Midbrain (tissue), 1 donor: ENCODE measurements around the gene COL4A2.

Experiments used
- DNase-seq: peaks from one replicate; lab custom pipeline; 2025; lab: John Stamatoyannopoulos, UW

The COL4A2 gene

GRCh38 chr13:110339975-110340550 lies 33.0 kb downstream of the COL4A2 start:
- no peak for DNase-seq

DNA sequence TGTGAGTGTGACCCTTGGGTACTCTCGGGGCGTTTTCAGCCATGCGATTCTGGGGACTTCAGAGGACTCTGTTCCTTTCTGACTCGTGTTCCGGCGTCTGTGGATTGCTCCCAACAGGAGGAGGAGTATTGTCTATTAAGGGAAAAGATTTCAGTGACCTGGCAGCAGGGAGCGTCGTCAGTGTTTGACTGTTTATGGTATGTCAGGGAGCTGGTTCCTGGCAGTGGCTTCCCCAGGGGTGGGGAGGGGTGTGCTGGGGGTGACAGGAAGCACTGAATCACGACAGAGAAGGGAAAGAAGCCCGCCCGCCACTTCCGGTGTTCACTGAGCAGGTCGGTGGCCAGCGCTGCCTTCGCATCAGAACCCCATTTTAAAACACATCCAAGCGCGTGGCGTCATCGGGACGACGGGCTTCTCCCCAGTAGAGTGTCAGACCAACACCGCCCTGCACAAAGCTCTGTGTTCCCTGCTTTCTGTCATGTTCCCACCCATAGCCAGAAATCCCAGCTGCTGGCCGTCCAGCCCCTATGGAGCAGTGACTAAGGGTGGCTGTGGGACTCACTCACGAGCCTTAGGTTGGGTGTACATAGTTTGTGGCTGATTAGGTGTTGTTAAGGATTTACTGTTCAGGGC lies 33.8 kb downstream of the COL4A2 start:
- no peak for DNase-seq

GRCh38 chr13:110341445-110342244 lies 34.6 kb downstream of the COL4A2 start:
- peak; percentile 11 for DNase-seq

DNA sequence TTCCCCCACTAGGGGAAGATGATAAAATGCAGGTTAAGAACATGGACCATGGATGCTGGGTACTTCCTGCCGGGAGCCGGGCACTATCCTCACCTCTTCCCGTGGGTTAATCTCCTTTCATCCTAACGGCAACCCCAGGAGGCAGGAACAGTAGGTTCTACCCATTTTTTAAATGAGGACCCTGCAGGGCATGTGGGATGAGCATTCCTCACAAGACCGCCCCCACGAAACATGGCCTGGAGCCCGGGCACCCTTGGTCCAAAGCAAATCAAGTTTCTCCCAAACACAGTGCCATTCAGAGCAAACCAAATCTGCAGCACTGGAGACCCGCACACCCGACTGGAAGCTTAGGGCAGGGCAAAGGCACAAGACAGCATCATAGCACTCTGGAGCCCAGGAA lies 35.4 kb downstream of the COL4A2 start:
- DNase-seq = no peak

- no peak for DNase-seq
Measured at GRCh38 chr13:110343241-110343865, 36.3 kb downstream of the COL4A2 start.

DNA sequence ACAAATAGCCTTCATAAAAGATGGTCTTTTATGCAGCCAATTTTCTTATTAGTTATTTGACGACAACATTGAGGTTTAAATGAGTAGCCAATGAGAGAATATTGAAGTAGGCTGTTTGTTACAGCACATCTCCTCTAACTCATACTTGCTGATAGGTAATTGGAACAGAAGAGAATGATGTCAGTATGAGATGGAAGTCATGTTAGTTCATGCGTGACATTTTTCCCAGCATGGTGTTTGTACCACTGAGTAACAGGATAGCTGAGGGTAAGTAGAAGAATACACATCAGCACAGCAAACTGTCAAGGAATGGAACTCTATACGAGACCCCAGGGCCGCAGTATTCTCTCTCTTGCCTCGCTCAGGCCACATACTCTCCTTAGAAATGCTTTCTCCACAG lies 37.2 kb downstream of the COL4A2 start:
- no peak for DNase-seq

GRCh38 chr13:110345266-110345665 lies 38.2 kb downstream of the COL4A2 start:
- DNase-seq = no peak

DNA sequence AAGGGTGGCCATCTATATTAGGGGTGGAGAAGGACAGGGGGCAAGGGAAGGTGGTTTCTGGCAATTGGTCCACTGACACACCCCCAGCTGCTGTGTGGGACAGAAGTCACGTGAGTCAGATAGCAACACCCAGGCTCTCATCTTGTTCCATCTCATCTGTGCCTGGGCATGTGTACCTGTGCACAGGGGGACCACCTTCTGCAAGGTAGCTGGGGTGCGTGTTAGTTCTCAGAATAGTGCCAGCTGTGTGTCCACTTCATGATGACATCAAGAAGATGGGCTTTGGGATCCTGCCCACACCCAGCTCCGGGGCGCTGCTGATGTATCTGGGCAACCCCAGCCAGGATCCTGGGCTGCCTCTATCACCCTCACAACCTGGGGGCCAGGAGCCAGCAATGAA lies 38.6 kb downstream of the COL4A2 start:
- no peak for DNase-seq

GRCh38 chr13:110346661-110347067 lies 39.6 kb downstream of the COL4A2 start:
- no peak for DNase-seq

DNA sequence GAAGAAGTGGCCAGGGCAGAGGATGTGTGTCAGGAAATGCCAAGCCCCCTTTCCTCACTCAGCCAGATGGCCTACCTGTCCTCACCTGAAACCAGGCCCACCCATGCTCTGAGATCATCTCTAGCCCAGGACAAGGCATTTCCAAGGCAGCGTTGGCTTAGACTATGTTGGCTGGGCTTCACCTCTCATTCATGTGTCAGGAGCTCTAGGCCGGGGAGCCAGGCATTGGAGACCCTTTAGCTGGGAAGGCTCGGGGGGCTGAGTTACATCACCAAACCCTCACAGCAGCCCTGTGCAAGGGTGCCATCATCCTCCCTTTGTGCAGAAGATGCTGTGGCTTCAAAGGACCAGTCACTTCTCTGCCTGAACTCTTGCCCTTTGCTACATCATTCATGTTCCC lies 40.0 kb downstream of the COL4A2 start:
- DNase-seq = no peak

DNA sequence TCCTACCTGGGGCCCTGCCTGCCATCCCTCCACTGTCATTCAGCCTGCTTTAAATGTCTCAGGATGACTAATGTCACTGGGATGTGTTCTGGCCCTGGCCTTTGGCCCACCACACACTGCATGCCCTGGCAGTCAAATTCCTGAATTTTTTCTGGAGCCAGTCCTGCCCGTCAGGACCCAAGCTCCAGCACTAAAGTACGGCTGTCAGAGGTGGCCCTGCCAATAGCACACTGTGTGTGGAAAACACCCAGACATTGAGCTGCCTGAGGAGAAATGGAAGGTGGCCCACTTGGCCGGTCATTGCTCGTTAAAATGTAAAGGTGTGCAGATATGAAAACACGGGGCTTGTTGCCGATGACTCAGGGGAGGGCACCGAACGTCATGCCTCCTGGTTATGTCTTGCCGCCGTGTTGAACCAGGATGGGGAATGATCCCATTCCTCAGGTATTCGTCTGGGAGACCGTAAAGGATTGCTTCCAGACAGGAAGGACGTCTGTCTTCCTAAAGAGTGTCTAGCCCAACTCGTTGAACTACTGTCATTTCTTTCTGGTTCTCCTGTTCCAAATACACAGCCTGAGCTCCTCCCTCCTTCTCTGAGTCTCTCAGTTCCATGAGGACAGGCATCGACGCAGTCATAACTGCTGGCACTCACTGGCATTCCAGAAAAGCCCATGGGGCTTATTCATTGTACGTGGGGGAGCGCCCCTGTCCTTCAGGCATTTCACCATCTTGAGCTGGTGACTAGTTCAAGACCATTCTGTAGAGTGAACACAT lies 40.6 kb downstream of the COL4A2 start:
- no peak for DNase-seq

DNA sequence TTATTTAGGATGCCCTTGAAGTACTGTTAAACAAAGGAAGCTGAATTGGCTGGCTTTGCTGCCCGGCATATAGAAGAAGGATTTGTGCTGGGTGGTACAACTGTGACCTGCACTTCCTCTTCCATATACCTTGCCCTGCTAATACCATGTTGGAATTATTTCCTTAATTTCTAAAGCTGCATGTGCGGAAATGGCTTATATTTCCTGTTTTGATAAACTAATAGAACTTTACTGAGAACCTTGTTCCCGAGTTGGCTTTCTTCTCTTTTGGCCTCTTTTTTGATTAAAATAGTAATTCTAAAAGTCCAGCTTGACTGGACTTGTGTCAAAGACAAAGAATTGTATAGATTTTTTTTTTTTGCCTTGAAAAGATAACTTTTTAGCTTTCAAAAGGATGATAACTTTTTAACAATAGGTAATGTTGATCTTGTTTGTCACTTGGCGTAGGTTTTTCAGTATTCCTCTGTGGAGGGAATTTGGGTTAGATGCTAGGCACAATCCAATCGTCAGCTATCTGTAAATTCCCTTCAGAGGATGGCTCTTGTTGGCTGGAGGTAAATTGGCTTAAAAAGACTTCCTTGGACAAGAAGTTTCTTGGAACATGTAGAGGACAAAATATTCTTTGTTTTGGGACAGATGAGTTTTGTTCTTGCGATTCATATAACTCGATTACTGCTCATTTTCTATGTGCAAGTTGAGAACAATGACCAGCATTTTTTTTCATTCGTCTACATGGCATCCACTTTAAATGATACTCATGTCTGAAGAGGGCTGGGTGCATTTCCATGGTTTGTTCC lies 41.4 kb downstream of the COL4A2 start:
- no peak for DNase-seq

- DNase-seq = no peak
Measured at GRCh38 chr13:110349239-110349638, 42.2 kb downstream of the COL4A2 start.

DNA sequence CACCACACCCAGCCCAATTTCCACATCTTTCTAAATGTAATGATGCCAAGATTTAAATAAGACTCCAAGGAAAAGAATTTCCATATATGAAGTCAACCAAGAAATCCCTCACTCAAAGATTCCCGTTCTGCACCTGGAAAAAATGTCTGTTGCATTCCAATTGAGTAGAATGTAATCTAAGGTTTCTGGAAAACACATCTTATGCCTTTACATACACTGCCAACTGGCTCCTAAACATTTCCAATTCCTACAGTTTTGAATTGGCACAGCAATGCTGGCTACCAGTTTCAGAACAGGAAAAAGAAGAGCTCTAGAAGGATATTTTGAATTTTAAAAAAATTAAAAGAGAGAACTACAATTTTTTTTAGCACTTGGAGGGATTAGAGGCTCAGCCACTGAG lies 43.0 kb downstream of the COL4A2 start:
- DNase-seq = no peak

DNA sequence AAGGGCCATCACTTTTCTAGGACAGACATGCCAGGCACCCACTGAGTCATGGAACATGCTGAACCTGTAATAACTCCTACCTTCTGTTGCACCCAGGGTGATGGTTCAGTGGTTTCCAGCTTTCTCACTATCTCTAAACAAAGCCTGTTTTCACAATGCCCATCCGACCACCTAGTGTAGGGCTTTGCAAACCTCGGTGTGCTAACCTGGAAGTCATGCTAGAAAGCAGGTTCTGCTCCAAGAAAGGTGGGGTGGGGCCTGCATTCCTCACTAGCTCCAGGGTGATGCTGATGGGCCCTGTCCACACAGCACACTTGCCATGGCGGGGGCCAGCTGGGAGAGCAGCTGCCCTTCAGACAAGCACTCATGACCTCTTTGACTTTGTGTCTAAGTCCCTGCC lies 43.4 kb downstream of the COL4A2 start:
- DNase-seq = no peak

DNA sequence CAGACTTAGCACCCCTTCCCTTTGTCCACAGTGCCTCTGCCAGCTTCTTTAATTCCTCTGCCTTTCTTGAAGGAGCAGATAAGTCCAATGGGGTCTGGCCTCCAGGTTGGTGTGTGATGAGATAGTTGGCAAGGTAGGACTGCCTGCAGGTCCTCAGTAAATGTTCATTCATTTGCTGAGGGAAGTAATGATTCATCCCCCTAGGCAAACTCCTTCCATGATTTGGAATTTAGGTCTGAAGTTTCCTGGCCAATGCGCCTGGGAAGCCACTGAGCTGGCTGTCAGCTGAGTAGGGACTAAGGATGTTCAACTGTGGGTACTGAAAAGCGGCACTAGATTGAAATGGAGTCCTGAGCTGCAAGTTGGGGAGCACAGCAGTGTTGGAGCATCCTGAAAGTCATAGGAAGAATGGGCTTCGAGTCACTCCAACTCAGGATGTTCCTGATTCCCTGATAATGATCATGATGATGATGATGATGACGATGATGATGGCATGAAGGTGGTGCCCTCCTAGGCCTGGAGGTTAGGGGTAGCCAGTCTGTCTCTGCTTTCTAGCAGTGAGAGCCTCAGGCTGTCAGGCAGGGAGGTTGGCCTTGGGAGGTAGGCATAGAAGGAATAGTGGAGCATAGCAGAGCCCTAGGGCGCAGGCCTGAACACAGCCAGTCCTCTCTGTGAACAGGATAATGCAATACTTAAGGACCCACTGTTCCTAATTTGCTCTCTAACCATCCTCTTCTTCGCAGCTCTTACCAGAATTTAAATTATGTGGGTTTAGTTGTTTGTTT lies 44.7 kb downstream of the COL4A2 start:
- DNase-seq = no peak

DNA sequence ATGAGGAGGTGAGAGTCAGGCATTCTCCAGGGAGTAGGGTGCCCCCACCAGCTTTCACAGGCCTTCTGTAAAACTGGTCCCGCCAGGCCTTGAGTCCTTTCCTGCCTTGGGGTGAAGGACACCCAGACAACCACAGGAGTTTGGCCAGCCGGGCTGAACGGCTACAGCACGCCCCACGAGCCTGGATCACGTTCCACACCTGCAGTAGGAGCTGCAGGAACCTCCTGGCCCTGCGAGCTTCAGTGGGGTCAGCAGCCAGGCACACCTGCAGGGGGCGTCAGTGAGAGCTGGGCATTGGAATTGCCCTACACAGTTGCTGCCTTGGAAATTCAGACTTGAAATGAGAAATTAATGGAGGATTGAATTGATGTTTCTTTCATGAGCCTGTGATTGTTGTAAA lies 45.7 kb downstream of the COL4A2 start:
- no peak for DNase-seq

- DNase-seq = no peak
Measured at GRCh38 chr13:110353339-110353977, 46.4 kb downstream of the COL4A2 start.

DNA sequence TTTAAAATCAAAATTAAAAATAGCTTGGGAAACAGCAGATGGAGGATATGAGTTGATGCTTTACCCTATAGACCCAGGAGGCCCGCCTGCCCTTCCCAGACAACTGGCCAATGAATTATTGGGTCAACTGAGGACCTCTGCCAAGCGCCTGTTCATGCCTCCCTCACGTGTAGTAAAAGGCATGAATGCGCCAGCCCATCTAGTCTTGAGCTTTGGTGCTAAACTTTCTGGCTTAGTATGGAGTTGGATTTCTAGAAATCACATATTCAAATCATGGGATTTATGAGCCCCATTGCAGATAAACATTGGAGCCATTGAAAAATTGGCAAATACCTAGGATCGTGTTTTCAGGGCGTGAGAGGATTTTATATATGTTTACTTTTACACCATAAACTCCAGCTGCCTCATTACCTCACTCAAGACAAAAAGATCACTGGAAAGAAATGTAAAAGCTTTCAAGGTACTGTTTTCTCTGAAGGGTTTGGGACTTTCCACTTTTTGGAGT lies 47.1 kb downstream of the COL4A2 start:
- DNase-seq = no peak
